K562 (cell line): ENCODE data around the gene MAPT. TPM values are rescaled to one million over a fixed set of nuclear protein-coding genes. Genes with fewer than 3 reads are reported as not detected.

Experiments
- ATAC-seq: fragments of 200-7000 bp; cut with Tn5 transposase; 3 replicates; pipeline ENCODE4 v1.9.1; 2020; ENCODE audit warnings: moderate library complexity
- BruUV-seq: library from RNA; stranded (reverse); fragments of 400-500 nt; replicated peaks from 2 replicates; lab custom pipeline; 2021; lab: Mats Ljungman, UMichigan
- CTCF ChIA-PET: fragments of 300-600 bp; formaldehyde crosslinking; extraction: SDS; loops from one replicate; lab custom pipeline; 2021; ENCODE audit warnings: low intra/inter-chr PET ratio; lab: Yijun Ruan, JAX
- POLR2A ChIA-PET: fragments of 300-600, 350-650 bp; sonication (Branson Sonifier 250); formaldehyde crosslinking; extraction: SDS; loops from one replicate; lab custom pipeline; 2021; ENCODE audit warnings: antibody characterized with exemption, inconsistent platforms; lab: Yijun Ruan, JAX
- DNase-seq, 4 experiments: peaks; one replicate each; pipeline versions ENCODE4 v3.0.0 to v3.0.0-alpha.2; 2011 to 2018; ENCODE audit warnings: low spot score in 3 of 4, mixed read lengths in 3 of 4; ENCODE audit errors: extremely low read depth in 1 of 4
- FAIRE-seq: peaks from 2 replicates; lab custom pipeline; 2011; peaks lifted over from hg19 to GRCh38; lab: Jason Lieb, UNC
- H2AFZ ChIP-seq: 2 replicates; pipeline ENCODE4 v1.6.0; 2011; ENCODE audit warnings: low read depth, low read length, control low read depth, inconsistent platforms
- H3K27ac ChIP-seq: fragments of 200-600 bp; 3 replicates; pipeline ENCODE4 v1.8.0; 2011; ENCODE audit warnings: low read depth, mild to moderate bottlenecking, control low read depth, inconsistent platforms, low read length, moderate library complexity, mixed read lengths; ENCODE audit errors: extremely low read depth
- H3K27me3 ChIP-seq, 2 experiments: fragments of 300-600 bp in 1 of 2; 2 replicates in 1 of 2; 3 replicates in 1 of 2; pipeline versions ENCODE4 v1.6.0 to v1.8.0; 2011; ENCODE audit warnings: inconsistent platforms in 2 of 2, low read length in 2 of 2, mild to moderate bottlenecking in 1 of 2, mixed read lengths in 1 of 2, moderate library complexity in 1 of 2; ENCODE audit not compliant: control insufficient read depth in 2 of 2, insufficient read depth in 2 of 2
- H3K36me3 ChIP-seq: fragments of 300-600 bp; 3 replicates; pipeline ENCODE4 v1.8.0; 2011; ENCODE audit warnings: mild to moderate bottlenecking, low read length, inconsistent platforms; ENCODE audit not compliant: control insufficient read depth, insufficient read depth
- H3K4me1 ChIP-seq, 2 experiments: fragments of 200-600 bp in 1 of 2; replicated peaks in 1 of 2; 2 replicates in 1 of 2; 3 replicates in 1 of 2; pipeline versions ENCODE4 v1.5.1 to v1.8.0; 2011; ENCODE audit warnings: inconsistent platforms in 2 of 2, low read length in 2 of 2, mild to moderate bottlenecking in 1 of 2, mixed read lengths in 1 of 2, moderate library complexity in 1 of 2; ENCODE audit not compliant: control insufficient read depth in 2 of 2, insufficient read depth in 2 of 2
- H3K4me2 ChIP-seq: 2 replicates; pipeline ENCODE4 v1.6.1; 2011; ENCODE audit warnings: low read length, control low read depth, inconsistent platforms, mixed read lengths; ENCODE audit not compliant: insufficient read depth
- H3K4me3 ChIP-seq: fragments of 200-600 bp; sonication (generic), shearing (Covaris generic); 2 replicates; pipeline ENCODE4 v1.5.1; 2016; ENCODE audit warnings: control low read depth, inconsistent platforms
- H3K79me2 ChIP-seq: fragments of 200-600 bp; 3 replicates; pipeline ENCODE4 v1.8.0; 2011; ENCODE audit warnings: low read length, inconsistent platforms; ENCODE audit not compliant: control insufficient read depth, insufficient read depth
- H3K9ac ChIP-seq, 2 experiments: 2 replicates each; pipeline versions ENCODE4 v1.6.0 to v1.6.1; 2011; ENCODE audit warnings: low read depth in 2 of 2, low read length in 2 of 2, control low read depth in 1 of 2, inconsistent platforms in 1 of 2, mild to moderate bottlenecking in 1 of 2, mixed read lengths in 1 of 2; ENCODE audit not compliant: insufficient read depth in 1 of 2
- H3K9me1 ChIP-seq: one replicate; pipeline ENCODE4 v1.6.0; 2011; ENCODE audit warnings: inconsistent platforms, mild to moderate bottlenecking, low read length, moderate library complexity; ENCODE audit not compliant: control insufficient read depth, insufficient read depth
- H3K9me3 ChIP-seq: replicated peaks from 2 replicates; pipeline ENCODE4 v1.5.1; 2011; ENCODE audit warnings: low read depth, low read length, inconsistent platforms; ENCODE audit not compliant: control insufficient read depth, insufficient read depth
- H4K20me1 ChIP-seq: replicated peaks from 2 replicates; pipeline ENCODE4 v1.6.1; 2011; ENCODE audit warnings: low read length, inconsistent platforms, mixed read lengths; ENCODE audit not compliant: control insufficient read depth, insufficient read depth
- CEBPG ChIP-seq, 3 experiments: fragments of 200-800 bp in 1 of 3; sonication (Bioruptor generic) in 1 of 3; sonication (generic) in 1 of 3; formaldehyde crosslinking in 1 of 3; IDR thresholded peaks in 2 of 3; conservative IDR thresholded peaks in 1 of 3; 2 replicates each; pipeline versions ENCODE4 v1.6.1 to v1.8.0; 2016 to 2022; ENCODE audit warnings: missing compliant biosample characterization in 2 of 3, missing genetic modification characterization in 2 of 3, mild to moderate bottlenecking in 1 of 3, missing genetic modification reagents in 1 of 3
- MTA2 ChIP-seq: fragments of 450-650 bp; IDR thresholded peaks from 2 replicates; pipeline ENCODE4 v1.6.1; 2016; ENCODE audit warnings: low read depth
- ZNF696 ChIP-seq: fragments of 250-450 bp; sonication (Bioruptor Pico); conservative IDR thresholded peaks from 2 replicates; pipeline ENCODE4 v1.4.0; 2020; ENCODE audit warnings: mild to moderate bottlenecking, moderate library complexity
- WGBS: fragments of 100-300 bp; shearing (Covaris generic); methylation state at CpG from one replicate; pipeline ENCODE4 v1.1.6; 2016; ENCODE audit warnings: low coverage, mixed read lengths; ENCODE audit not compliant: insufficient coverage; ENCODE audit errors: missing lambda C conversion rate; 5-methylcytosine and 5-hydroxymethylcytosine counted together
- in situ Hi-C: fragments of 300-500 bp; cut with MboI; formaldehyde crosslinking; loops from 4 replicates; pipeline ENCODE4 v1.15.0; 2018; ENCODE audit warnings: inconsistent platforms, mixed read lengths
- intact Hi-C: fragments of 100-400 bp; cut with micrococcal nuclease; formaldehyde crosslinking; loops from 2 replicates; pipeline ENCODE4 v1.14.2; 2022
- polyA plus RNA-seq, 8 experiments: library from polyadenylated mRNA; depleted of rRNA in 4 of 8; stranded (reverse) in 5 of 8; unstranded in 3 of 8; fragments of >200 nt; fragmentation: Nextera tagmentation in 2 of 8; fragmentation: Illumina TruSeq in 1 of 8; extraction: Ambion mirVana in 2 of 8; extraction: Trizol in 1 of 8; gene quantifications; 2 replicates each; pipeline versions ENCODE4 v1.2.1 to v1.2.3, GENCODE V29; 2011 to 2014; ENCODE audit warnings: inconsistent platforms in 1 of 8, missing spikeins in 1 of 8
- total RNA-seq, 7 experiments: library from RNA; depleted of rRNA in 6 of 7; stranded (reverse); fragments of >200 nt in 6 of 7; fragmentation: Illumina TruSeq in 2 of 7; extraction: Trizol in 2 of 7; gene quantifications; 2 replicates each; pipeline versions ENCODE4 v1.2.1 to v1.2.3, GENCODE V29; 2011 to 2021; ENCODE audit warnings: low replicate concordance in 1 of 7
- TF ChIP-seq, protein P1 (sequence below): sonication (generic); formaldehyde crosslinking; IDR thresholded peaks from 2 replicates; pipeline ENCODE4 v1.8.1; 2023; ENCODE audit warnings: mild to moderate bottlenecking, missing genetic modification reagents, moderate library complexity

MAPT gene
- total and polyA plus RNA-seq, 9 of the 15 experiments (the other 6 are each of a cell fraction or from before 2014, with no cell fraction given): 0.04 to 1.1 (median 0.36) TPM

DNA sequence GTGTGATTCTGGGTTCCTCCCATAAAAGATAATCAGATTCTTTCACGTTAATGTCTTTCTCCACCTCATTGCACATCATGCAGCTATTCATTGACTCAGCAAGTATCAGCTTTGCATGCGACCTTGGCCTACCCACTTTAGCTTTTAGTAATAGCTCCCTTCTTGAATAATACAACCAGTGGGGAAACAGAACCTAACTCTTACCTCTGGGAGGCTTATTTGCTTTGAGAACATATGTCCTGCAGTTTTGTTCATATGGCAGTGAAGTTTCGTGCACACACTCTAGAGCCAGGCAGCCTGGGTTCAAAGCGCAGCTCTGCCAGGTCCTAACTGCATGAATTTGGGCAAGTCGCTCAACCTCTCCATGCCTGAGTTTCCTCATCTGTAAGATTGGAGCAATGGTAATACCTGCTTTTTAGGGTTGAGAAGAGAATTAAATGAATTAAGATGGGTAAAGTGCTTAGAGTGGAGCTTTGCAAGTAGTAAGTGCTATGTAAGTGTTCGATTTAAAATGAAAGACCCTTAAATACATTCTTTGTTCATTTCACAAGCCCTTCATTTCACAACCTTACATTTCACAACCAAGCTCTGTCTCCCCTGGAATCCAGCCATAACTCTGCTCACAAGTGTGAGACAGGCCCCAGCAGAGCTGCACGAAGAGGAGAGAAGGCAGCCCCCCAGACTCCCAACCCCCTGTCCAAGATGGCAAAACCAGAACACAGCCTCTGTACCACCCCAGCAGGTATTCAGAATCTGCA is 29.3 kb downstream of the MAPT start:
- no peak for ATAC-seq
- Histone ChIP-seq H3K4me3 (no peak overlapping the region), H3K79me2 (no peaks in the 10 kb centered on the region), H3K27ac (no peak overlapping the region), H3K36me3 (no peaks in the 10 kb centered on the region), H3K9ac (no peak overlapping the region), H3K4me1 (peaks cover 4 to 6% of the 10 kb centered on the region in 2 experiments; a peak in 1 of 5 replicates), H3K4me2 (no peak overlapping the region), H3K27me3 (peaks cover 12 to 32% of the 10 kb centered on the region in 2 experiments; a peak in 4 of 5 replicates), H3K9me3 (no peaks in the 10 kb centered on the region), H3K9me1 (no peaks in the 10 kb centered on the region), H4K20me1 (no peaks in the 10 kb centered on the region; the same call in 1 of the 2 replicates), H2AFZ (no peak overlapping the region)
- TF ChIP-seq CEBPG (CRISPR knock-in tag; IDR thresholded peaks at IDR 0.05) (no peak), CEBPG (tag; conservative IDR thresholded peaks at IDR 0.05 in 1 of 2, IDR thresholded peaks at IDR 0.05 in 1 of 2) (peak in 1 of 2 experiments; percentile 30; a peak in 1 of 4 replicates), ZNF696 (no peak), MTA2 (no peak)
- TF ChIP-seq, protein P1, sequence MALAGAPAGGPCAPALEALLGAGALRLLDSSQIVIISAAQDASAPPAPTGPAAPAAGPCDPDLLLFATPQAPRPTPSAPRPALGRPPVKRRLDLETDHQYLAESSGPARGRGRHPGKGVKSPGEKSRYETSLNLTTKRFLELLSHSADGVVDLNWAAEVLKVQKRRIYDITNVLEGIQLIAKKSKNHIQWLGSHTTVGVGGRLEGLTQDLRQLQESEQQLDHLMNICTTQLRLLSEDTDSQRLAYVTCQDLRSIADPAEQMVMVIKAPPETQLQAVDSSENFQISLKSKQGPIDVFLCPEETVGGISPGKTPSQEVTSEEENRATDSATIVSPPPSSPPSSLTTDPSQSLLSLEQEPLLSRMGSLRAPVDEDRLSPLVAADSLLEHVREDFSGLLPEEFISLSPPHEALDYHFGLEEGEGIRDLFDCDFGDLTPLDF (CRISPR knock-in tag): no peak
- intact Hi-C loops: no loop called here
- DNase-seq: no peak
- CTCF ChIA-PET: no interaction called here
- no peak for FAIRE-seq
- POLR2A ChIA-PET: interaction anchor here (0.9 kb wide), 1 partner anchor 11 kb away, joined by 3 read pairs; no protein-coding TSS in a partner anchor
- 30% methylated on average over 6 of the region's 7 CpGs for WGBS
- no TSS peak for BruUV-seq
- in situ Hi-C loops: no loop called here
